HG02970 (cell line): ENCODE data around the gene VSX1.

Experiments
- ATAC-seq: cut with Tn5 transposase; IDR thresholded peaks from one replicate; pipeline ENCODE4 v1.9.1; 2021; ENCODE audit warnings: mild to moderate bottlenecking, moderate library complexity, moderate number of reproducible peaks; ENCODE audit not compliant: unreplicated experiment, low FRiP score

Gene VSX1

GRCh38 chr20:25088267-25088666 lies 6.3 kb upstream of the VSX1 start:
- ATAC-seq: no peak

DNA sequence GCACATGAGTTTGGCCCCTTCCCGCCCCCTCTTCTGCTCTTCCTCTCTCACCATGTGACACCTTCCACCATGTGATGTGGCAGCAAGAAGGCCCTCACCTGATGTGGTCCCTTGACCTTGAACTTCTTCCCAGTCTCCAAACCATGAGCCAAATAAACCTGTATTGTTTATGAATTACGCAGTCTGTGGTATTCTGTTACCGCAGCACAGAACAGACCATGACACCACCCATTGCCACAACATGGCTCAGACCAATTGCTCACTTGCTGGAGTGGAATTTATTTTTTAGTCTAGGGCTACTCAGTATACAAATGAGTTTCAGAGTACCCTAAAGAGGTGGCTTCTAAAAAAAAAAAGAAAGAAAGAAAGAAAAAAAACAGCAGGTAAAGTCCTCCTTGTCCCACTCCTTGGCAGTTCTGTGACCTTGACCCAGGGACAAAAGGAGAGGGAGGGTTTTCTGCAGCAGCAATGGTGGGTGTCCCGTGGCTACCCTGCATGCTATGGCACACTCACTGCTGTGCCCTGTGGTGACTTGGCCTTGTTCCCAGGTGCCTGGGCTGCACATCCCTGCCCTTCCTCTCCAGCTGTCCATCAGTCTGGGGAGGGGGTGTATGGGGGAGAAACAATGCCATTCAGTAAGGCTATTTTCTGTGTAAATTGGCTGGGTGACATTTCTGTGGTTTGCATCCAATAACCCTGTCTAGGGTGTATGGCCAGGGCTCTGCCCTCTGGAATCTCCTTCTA lies 5.4 kb upstream of the VSX1 start:
- ATAC-seq: no peak

DNA sequence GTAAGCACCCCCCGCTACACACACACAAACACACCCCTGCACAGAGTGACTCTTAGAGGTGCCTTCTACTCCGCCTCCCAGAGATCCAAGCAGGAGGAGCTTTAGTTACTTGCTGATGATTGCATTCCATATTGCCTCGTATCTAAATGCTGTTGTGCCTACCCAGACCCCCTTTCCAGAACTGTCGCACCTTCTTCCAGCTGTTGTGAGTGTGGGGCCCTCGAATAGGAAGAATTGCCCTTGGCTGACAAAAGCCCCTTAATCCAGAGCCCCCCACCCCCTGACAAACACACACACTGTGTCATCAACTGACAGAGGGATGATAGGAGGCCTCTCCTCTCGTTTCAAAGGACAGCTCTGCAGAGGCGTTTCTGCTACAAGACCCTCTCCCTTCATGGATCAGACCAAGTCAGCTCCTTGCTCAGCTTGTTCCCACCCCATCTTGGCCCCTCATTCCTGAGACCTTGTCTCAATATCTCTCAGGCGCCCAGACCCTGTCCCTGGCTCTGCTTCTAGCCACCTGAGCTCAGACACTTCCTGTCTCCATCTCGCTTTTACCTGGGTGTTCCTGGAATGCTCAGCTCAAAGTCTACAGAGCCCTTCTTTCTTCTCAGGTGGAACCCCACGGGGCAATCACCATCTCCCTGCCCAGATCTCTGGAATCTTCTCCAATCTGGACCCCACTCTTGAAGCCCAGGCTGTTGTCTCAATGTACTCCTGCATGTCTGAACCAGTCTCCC lies 4.0 kb upstream of the VSX1 start:
- no peak for ATAC-seq

DNA sequence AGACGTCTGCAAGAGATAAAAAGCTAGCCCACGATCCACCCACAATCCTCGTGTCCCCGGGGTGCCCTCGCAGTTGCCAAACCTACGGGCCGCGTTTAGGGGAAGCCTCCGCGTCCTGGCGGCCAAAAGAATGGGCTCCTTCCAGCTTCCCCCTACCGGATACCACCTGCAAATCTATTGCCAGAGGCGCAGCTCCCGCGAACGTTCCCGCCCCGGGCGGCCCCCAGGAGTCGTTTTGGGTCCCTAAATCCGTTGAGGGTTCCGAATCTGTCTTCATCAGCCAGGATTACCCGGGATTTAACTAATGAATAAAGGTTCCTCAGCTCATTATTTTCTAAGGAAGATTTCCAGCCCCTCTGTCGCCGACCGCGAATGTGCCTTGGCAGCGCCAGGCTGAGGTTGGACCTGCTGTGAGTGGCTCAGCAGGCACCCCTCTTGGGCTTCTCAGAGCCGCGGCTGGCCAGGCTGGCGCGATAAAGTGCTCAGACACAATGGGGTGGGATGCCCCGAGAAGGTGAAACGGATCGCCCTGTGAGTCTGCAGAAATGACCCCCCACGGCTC lies 2.8 kb upstream of the VSX1 start:
- no peak for ATAC-seq

DNA sequence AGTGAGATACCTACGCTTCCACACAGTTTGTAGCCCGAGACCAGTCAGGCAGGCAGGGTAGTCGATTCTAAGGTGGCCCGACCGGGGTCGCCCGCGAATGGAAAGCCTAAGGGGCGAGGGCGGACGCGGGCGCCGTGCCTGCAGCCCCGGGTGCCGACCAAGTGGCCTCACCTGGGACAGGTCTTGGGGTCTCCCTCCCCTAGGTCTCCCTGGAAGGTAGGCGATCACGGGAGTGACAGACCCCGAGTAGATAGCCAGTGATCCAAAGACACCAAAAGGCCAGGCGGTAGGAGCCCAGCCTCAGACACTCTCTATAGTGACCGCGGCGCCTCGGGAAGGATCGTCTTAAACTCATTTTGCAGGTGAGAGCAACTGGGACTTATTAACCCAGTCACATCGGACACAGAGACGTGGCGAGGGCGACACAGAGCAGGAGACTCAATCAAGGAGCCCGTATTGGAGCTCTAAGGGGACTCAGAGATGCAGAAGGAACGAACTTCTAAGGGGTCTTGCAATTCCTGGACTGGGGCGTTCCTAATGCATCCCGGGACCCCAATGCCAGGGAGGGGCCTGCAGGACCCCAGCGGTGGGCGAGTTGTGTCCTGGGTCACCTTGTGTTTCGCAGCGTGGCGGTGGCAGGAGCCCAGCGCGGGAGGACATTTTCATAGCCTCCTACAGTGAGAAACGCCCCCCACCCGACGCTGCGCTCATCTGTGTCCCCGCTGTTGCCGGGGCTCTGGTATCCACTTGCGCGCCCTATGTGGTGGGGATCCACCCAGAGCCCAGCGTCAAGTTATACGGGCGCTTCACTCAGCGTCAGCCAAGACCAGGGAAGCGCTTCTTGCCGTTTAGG lies 2.1 kb upstream of the VSX1 start:
- ATAC-seq: no peak

DNA sequence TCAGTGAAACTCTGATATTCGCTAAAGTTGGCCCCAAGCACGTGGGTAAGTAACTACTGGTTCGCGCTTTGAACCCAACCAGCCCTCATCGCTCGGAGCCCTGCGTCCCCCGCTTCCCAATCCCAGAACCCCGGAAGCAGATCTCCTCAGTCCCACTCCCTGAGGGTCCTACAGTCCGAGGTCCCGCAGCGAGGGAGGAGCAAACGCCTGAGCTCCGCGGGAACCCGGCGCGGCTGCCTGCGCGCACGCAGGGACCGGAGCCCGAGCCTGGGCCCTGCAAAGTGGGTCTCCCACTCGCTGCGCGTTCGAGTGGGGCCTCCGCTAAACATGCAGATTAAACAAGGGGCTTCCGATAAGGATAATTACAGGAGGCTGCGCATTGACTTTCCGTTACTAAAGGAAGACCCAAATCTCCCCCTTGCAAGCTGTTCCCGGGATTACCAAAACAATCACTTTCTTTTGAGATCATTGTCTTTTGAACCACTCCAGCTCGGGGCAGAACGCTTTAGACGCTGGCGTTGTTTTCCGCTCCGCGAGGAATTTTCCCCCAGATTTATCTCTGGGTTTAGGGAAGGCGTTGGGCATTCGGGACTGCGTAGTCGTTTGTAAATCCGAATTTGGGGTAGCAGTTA lies 1.3 kb upstream of the VSX1 start:
- ATAC-seq: no peak

- no peak for ATAC-seq
Observed at GRCh38 chr20:25082498-25082873, 545 bp upstream of the VSX1 start.

- no peak for ATAC-seq
Observed at GRCh38 chr20:25081065-25081729, 744 bp downstream of the VSX1 start.

DNA sequence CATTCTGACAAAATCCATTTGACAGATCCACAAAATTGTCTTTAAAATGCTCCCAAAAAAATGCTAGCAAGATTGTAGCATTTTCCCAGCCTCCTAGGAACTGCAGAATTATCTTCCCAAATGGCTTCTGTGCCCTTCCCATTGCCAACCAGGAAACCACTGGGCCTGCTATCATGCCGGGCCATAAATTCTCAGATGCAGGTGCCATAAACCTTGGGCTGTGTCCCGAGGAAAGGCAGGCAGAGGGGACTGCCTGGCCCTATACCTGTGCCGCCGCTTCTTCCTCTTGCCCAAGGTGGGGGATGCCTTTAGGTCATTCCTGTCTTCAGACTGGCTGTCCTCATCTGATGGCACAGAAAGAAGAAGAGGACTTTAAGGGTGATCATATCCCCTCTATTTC lies 2.8 kb downstream of the VSX1 start:
- no peak for ATAC-seq

- ATAC-seq: no peak
Observed at GRCh38 chr20:25078662-25079061, 3.3 kb downstream of the VSX1 start.

DNA sequence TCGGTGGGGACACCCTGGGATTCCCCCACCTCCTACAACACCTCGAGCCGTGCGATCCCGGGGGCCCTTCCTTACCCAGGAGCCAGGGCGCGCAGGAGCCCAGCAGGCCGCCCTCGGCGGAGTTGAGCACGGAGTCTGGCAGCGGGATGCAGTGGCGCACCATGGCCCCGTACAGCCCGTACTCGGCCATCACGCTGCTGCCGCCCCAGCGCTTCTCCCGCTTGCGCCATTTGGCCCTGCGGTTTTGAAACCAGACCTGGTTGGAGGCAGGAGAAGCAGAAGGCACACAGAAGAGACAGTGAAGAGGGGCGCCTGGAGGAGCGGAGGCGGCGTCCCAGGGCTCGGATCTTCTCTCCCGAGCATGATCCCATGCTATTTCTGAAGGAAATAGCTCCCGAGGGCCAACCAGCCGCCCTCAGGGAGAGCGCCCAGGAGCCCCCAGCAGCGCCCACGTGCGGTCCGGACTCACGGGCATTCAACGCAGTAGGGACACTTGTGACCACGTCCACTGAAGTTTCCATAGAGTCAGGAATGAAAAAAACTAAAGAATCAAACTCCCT lies 4.3 kb downstream of the VSX1 start:
- no peak for ATAC-seq

GRCh38 chr20:25076731-25077609 lies 5.0 kb downstream of the VSX1 start:
- ATAC-seq: no peak

DNA sequence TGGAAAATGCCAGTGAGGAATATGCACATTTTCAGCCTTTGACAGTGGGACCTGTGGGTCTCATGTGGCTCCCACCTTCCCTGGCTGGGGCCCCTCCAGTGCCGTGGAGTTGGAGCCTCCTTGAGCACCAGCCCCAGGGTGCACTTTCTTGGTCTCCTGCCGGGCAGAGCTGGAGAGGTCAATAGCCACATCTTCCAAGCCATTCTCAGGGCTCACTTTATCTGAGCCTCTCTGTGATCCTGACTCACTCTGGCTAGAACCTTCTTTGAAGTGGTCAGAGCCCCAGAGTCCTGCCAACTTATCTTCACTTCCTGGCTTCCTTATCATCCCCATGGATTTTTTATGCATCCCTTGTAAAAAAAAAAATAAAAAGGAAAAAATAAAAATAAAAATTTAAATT lies 5.7 kb downstream of the VSX1 start:
- ATAC-seq: no peak

DNA sequence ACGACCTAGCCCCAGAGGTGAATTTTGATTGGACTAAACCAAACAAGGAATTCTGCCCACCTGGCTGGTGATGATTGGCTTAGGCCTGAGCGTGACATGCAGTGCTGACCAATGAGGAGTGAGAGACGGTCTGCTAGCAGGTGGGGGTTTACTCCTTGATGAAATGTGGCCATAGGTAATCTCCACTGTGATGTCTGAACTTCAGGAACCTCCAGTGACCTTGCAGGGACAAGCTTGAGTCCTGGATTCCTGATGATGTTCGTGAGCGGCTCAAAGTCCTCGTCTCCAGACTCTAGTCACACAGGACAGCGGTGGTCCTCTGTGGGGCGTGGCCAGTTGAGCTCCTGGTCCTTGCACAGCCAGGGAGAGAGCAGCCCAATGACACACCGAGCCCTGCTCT lies 8.4 kb downstream of the VSX1 start:
- no peak for ATAC-seq

GRCh38 chr20:25072226-25072811 lies 9.6 kb downstream of the VSX1 start:
- ATAC-seq: no peak

GRCh38 chr20:25071734-25072133 lies 10.2 kb downstream of the VSX1 start:
- no peak for ATAC-seq

DNA sequence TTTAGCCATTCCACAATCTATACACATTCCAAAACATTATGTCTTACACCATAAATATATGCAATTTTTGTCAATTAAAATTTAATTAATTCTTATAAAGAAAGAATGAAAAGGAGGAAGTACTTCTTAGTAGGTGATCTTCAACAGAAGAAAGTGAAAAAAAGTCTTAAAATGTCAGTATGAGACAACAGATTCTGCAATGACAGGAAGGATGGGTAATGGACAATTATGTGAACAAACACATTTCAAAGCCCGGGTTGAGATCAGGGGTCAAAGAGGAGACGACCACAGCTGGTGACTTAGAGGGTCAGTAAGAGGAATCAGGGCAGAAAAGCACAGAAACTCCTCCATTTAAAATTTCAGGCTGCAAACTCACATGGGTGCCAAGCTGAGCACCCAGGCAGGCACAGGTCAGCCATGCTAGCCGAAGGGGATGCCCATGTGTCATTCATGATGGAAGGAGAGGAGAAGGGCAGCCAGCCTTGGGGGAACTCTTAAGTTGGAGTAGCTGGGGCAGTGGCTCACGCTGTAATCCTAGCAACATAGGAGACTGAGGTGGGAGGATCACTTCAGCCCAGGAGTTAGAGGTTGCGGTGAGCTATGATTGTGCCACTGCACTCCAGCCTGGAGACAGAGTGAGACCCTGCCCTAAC lies 11.0 kb downstream of the VSX1 start:
- no peak for ATAC-seq
